A549 (cell line): ENCODE data around the gene SLIT3.

Source experiments
- BHLHE40 ChIP-seq: IDR thresholded peaks from 2 replicates; pipeline ENCODE4 v1.6.1; 2012; ENCODE audit warnings: low read depth, low read length, inconsistent platforms
- CEBPB ChIP-seq, 2 experiments: fragments of >200 bp in 1 of 2; sonication (Bioruptor Twin) in 1 of 2; formaldehyde crosslinking in 1 of 2; IDR thresholded peaks; 2 replicates each; pipeline ENCODE4 v1.6.1; 2012 to 2016
- CTCF ChIP-seq: fragments of >200 bp; sonication (Bioruptor Twin); formaldehyde crosslinking; IDR thresholded peaks from 3 replicates; pipeline ENCODE4 v1.5.1; 2016
- ESRRA ChIP-seq: fragments of 150-350 bp; IDR thresholded peaks from 2 replicates; pipeline ENCODE4 v1.6.1; 2014; ENCODE audit warnings: mild to moderate bottlenecking, low read length, borderline replicate concordance
- RFX5 ChIP-seq: fragments of 450-650 bp; IDR thresholded peaks from 2 replicates; pipeline ENCODE4 v1.7.1; 2014; ENCODE audit warnings: antibody characterized with exemption, mild to moderate bottlenecking, moderate library complexity
- ZSCAN20 ChIP-seq: fragments of 250-450 bp; sonication (Bioruptor Pico); IDR thresholded peaks from 2 replicates; pipeline ENCODE4 v1.8.0; 2022; ENCODE audit warnings: mild to moderate bottlenecking, moderate library complexity

DNA sequence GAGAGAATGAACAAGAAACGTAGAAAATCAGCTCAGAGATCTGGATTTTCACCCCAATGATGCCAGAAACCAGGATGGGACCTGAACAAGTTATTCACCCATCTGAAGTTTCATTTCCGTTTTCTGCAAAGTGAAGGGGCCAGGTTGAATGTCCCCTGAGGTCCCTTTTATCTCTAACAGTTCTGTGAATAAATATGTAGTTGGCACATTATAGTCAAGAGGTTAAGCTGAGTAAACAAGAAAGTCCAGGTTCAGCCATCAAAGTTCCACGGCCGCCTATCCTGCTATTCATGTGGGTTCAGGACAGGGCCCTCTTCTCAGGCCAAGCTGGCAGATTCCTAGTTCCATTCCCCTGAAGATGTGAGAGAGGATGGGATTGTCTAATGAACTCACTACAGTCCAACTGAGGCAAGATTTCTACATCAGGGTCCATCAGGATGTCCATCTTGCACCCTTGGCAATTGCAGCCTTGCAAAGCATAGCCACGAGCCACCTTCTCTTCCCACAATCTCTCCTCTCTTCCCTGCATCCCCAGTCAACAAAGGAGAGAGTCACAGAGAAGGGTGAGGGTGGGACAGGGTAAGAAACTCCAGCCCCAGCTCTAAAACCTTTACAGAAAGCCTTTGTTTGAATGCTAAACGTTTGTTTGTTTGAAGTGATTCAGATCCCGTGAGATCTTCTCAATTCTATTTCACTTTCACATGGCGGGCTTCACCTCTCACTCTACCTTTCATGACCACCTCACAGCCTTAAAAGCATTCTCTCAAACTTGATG lies 311.0 kb downstream of the SLIT3 start:
- TF ChIP-seq ESRRA: no peak
- TF ChIP-seq BHLHE40: no peak
- TF ChIP-seq CTCF: no peak
- TF ChIP-seq CEBPB (IDR thresholded peaks at IDR 0.05): no peak
- no peak for TF ChIP-seq RFX5
- TF ChIP-seq ZSCAN20 (CRISPR knock-in tag): no peak
